HCT116 (cell line): Measurements from ENCODE around the gene PPP6R3. TPM values are rescaled to one million over a fixed set of nuclear protein-coding genes. Genes with fewer than 3 reads are reported as not detected.

ENCODE experiments used
- ATAC-seq: fragments of 200-7000 bp; cut with Tn5 transposase; 2 replicates; pipeline ENCODE4 v1.9.1; 2020; ENCODE audit warnings: mild to moderate bottlenecking, moderate library complexity
- BruUV-seq: library from RNA; stranded (reverse); fragments of 400-500 nt; replicated peaks from 2 replicates; lab custom pipeline; 2021; lab: Mats Ljungman, UMichigan
- CTCF ChIA-PET: fragments of 300-600 bp; sonication (Branson Sonifier 250); formaldehyde crosslinking; loops from one replicate; lab custom pipeline; 2021; ENCODE audit warnings: antibody characterized with exemption; lab: Charles Lee
- POLR2A ChIA-PET: fragments of 300-600, 350-600 bp; sonication (Branson Sonifier 250); formaldehyde crosslinking; loops from one replicate; lab custom pipeline; 2021; ENCODE audit warnings: antibody characterized with exemption; lab: Charles Lee
- RAD21 ChIA-PET, 2 experiments: fragments of 300-600 bp; sonication (Branson Sonifier 250); formaldehyde crosslinking; loops; one replicate each; lab custom pipeline; 2023; ENCODE audit warnings: low total read pairs in 2 of 2; ENCODE audit not compliant: uncharacterized antibody in 2 of 2, unreplicated experiment in 2 of 2, low non-redundant PET in 1 of 2; lab: Charles Lee
- DNase-seq: peaks from one replicate; pipeline ENCODE4 v3.0.0-alpha.2; 2010; ENCODE audit warnings: low read depth, low spot score
- H2AFZ ChIP-seq: fragments of 200-600 bp; shearing (Covaris generic), sonication (generic); 2 replicates; pipeline ENCODE4 v1.6.1; 2017; ENCODE audit warnings: low read depth, mixed run types, mixed read lengths, antibody characterized with exemption, low read length; ENCODE audit not compliant: poor library complexity, severe bottlenecking
- H3K27ac ChIP-seq: 2 replicates; pipeline ENCODE4 v1.5.1; 2012; ENCODE audit warnings: low read depth, low read length
- H3K27me3 ChIP-seq: fragments of 200-600 bp; sonication (generic); 2 replicates; pipeline ENCODE4 v1.6.1; 2016; ENCODE audit warnings: mixed run types, low read length, mixed read lengths; ENCODE audit not compliant: insufficient read depth
- H3K36me3 ChIP-seq, 2 experiments: fragments of 200-500 bp in 1 of 2; fragments of 200-600 bp in 1 of 2; sonication (Bioruptor generic) in 1 of 2; sonication (generic) in 1 of 2; 2 replicates each; pipeline versions ENCODE4 v1.5.1 to v1.6.1; 2014 to 2016; ENCODE audit warnings: low read length in 2 of 2, inconsistent platforms in 1 of 2, mixed read lengths in 1 of 2, mixed run types in 1 of 2; ENCODE audit not compliant: insufficient read depth in 2 of 2, control insufficient read depth in 1 of 2
- H3K4me1 ChIP-seq, 2 experiments: fragments of 200-600 bp in 1 of 2; sonication (generic) in 1 of 2; 2 replicates each; pipeline versions ENCODE4 v1.5.1 to v1.6.1; 2012 to 2017; ENCODE audit warnings: low read length in 2 of 2, inconsistent platforms in 1 of 2, mild to moderate bottlenecking in 1 of 2, mixed read lengths in 1 of 2, mixed run types in 1 of 2, moderate library complexity in 1 of 2; ENCODE audit not compliant: insufficient read depth in 2 of 2, control insufficient read depth in 1 of 2
- H3K4me2 ChIP-seq: fragments of 200-600 bp; sonication (generic); 2 replicates; pipeline ENCODE4 v1.6.1; 2017; ENCODE audit warnings: mixed run types, low read length, mixed read lengths
- H3K4me3 ChIP-seq, 2 experiments: fragments of 200-600 bp in 1 of 2; sonication (generic) in 1 of 2; replicated peaks in 1 of 2; 2 replicates each; pipeline ENCODE4 v1.5.1; 2011 to 2016; ENCODE audit warnings: low read length in 2 of 2, control low read depth in 1 of 2, low read depth in 1 of 2, mild to moderate bottlenecking in 1 of 2, mixed read lengths in 1 of 2, mixed run types in 1 of 2
- H3K79me2 ChIP-seq: fragments of 200-600 bp; sonication (generic); 2 replicates; pipeline ENCODE4 v1.6.1; 2017; ENCODE audit warnings: mild to moderate bottlenecking, mixed run types, low read length, moderate library complexity, mixed read lengths; ENCODE audit not compliant: insufficient read depth
- H3K9ac ChIP-seq: fragments of 200-600 bp; sonication (generic); 2 replicates; pipeline ENCODE4 v1.6.1; 2016; ENCODE audit warnings: low read length, mixed read lengths
- H3K9me2 ChIP-seq: fragments of 200-600 bp; sonication (generic), shearing (Covaris generic); 2 replicates; pipeline ENCODE4 v1.6.1; 2017; ENCODE audit warnings: mixed run types, mild to moderate bottlenecking, moderate library complexity; ENCODE audit not compliant: insufficient read depth
- H3K9me3 ChIP-seq, 2 experiments: fragments of 200-500 bp in 1 of 2; fragments of 200-600 bp in 1 of 2; sonication (Bioruptor generic) in 1 of 2; sonication (generic) in 1 of 2; 2 replicates each; pipeline ENCODE4 v1.6.1; 2014 to 2017; ENCODE audit warnings: low read length in 2 of 2, mixed read lengths in 2 of 2, inconsistent platforms in 1 of 2, low read depth in 1 of 2, mild to moderate bottlenecking in 1 of 2, mixed run types in 1 of 2, moderate library complexity in 1 of 2; ENCODE audit not compliant: control insufficient read depth in 1 of 2, insufficient read depth in 1 of 2
- H4K20me1 ChIP-seq: fragments of 200-600 bp; sonication (generic), shearing (Covaris generic); 2 replicates; pipeline ENCODE4 v1.6.1; 2017; ENCODE audit warnings: mixed run types, mild to moderate bottlenecking, moderate library complexity; ENCODE audit not compliant: insufficient read depth
- ATF3 ChIP-seq: IDR thresholded peaks from 2 replicates; pipeline ENCODE4 v1.6.1; 2012
- EZH2 ChIP-seq: fragments of 200-600 bp; sonication (generic); IDR thresholded peaks from 2 replicates; pipeline ENCODE4 v1.6.1; 2017; ENCODE audit warnings: antibody characterized with exemption, mixed run types
- EZH2phosphoT487 ChIP-seq: fragments of 200-600 bp; IDR thresholded peaks from 2 replicates; pipeline ENCODE4 v1.6.1; 2018; ENCODE audit warnings: antibody characterized with exemption, borderline replicate concordance
- MAX ChIP-seq: IDR thresholded peaks from 2 replicates; pipeline ENCODE4 v1.6.1; 2012
- POLR2A ChIP-seq: IDR thresholded peaks from 2 replicates; pipeline ENCODE4 v1.7.0; 2011; ENCODE audit warnings: borderline replicate concordance; ENCODE audit not compliant: insufficient read depth, insufficient read length; ENCODE audit errors: extremely low read depth
- RAD21 ChIP-seq: IDR thresholded peaks from 2 replicates; pipeline ENCODE4 v1.6.1; 2012; ENCODE audit warnings: low read depth, mild to moderate bottlenecking
- SIN3A ChIP-seq: IDR thresholded peaks from 2 replicates; pipeline ENCODE4 v1.6.1; 2012; ENCODE audit warnings: low read depth
- ZBTB33 ChIP-seq: IDR thresholded peaks from 2 replicates; pipeline ENCODE4 v1.6.1; 2011; ENCODE audit warnings: mild to moderate bottlenecking, low read length, moderate library complexity; ENCODE audit not compliant: insufficient replicate concordance; ENCODE audit errors: extremely low read depth
- ZFX ChIP-seq: fragments of 450-650 bp; IDR thresholded peaks from 2 replicates; pipeline ENCODE4 v1.6.1; 2017
- ZNF274 ChIP-seq: fragments of 200-500 bp; sonication (Bioruptor generic); IDR thresholded peaks from 2 replicates; pipeline ENCODE4 v1.6.1; 2014; ENCODE audit warnings: mild to moderate bottlenecking, low read depth, low read length, inconsistent platforms
- intact Hi-C: fragments of 100-400 bp; cut with micrococcal nuclease; formaldehyde crosslinking; loops from 2 replicates; pipeline ENCODE4 v1.10.0; 2022
- total RNA-seq: library from RNA; stranded (reverse); gene quantifications from one replicate; pipeline ENCODE4 v1.2.1, GENCODE V29; 2021; ENCODE audit not compliant: unreplicated experiment
- TF ChIP-seq, protein P1 (sequence below): IDR thresholded peaks from 2 replicates; pipeline ENCODE4 v1.6.1; 2012; ENCODE audit warnings: low read depth

PPP6R3 gene
- total RNA-seq, 1 experiment from 2014 or later = 113 TPM

DNA sequence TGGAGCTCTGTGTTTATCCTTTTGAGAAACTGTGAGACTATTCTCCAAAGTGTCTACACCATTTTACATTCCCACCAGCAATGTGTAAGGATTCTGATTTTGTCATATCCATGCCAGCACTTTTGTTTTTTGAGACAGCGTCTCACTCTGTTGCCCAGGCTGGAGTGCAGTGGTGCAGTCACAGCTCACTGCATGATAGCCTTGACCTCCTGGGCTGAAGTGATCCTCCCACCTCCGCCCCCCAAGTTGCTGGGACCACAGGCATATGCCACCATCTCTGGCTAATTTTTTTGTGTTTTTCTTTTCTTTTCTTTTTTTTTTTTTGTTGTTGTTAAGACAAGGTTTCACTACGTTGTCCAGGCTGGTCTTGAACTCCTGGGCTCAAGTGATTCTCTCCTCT lies 35.3 kb downstream of the PPP6R3 start:
- ChIA-PET RAD21 (no interaction called here), CTCF (no interaction called here), POLR2A (no interaction called here)
- no peak for DNase-seq
- Histone ChIP-seq H3K4me1 (peaks cover 0 to 6% of the 10 kb centered on the region in 2 experiments; a peak in 2 of 4 replicates), H3K9me3 (no peaks in the 10 kb centered on the region), H3K4me3 (no peak overlapping the region), H3K4me2 (no peak overlapping the region), H4K20me1 (peaks cover 48% of the 10 kb centered on the region), H3K9me2 (no peaks in the 10 kb centered on the region), H3K9ac (no peak overlapping the region), H2AFZ (no peak overlapping the region), H3K27ac (no peak overlapping the region), H3K27me3 (no peaks in the 10 kb centered on the region), H3K79me2 (peaks cover 99% of the 10 kb centered on the region), H3K36me3 (no peaks in the 10 kb centered on the region)
- no peak for ATAC-seq
- intact Hi-C loops = no loop called here
- no peak for TF ChIP-seq ZFX
- no peak for TF ChIP-seq ZBTB33
- no peak for TF ChIP-seq EZH2
- no peak for TF ChIP-seq SIN3A
- TF ChIP-seq MAX = no peak
- TF ChIP-seq ATF3 = no peak
- TF ChIP-seq EZH2phosphoT487 = no peak
- no peak for TF ChIP-seq POLR2A
- BruUV-seq = no TSS peak

GRCh38 chr11:68497761-68498160 lies 37.2 kb downstream of the PPP6R3 start:
- H4K20me1 ChIP-seq = peaks cover 52% of the 10 kb centered on the region

More at GRCh38 chr11:68497761-68498160, 37.2 kb downstream of the PPP6R3 start:
- CTCF ChIA-PET = no interaction called here
- Histone ChIP-seq H3K27me3 (no peaks in the 10 kb centered on the region), H3K4me1 (peaks cover 0 to 6% of the 10 kb centered on the region in 2 experiments; a peak in 2 of 4 replicates), H3K27ac (no peak overlapping the region), H3K9me2 (no peaks in the 10 kb centered on the region), H3K9me3 (no peaks in the 10 kb centered on the region), H2AFZ (no peak overlapping the region)
- no TSS peak for BruUV-seq
- intact Hi-C loops = no loop called here
- RAD21 ChIA-PET = no interaction called here
- no peak for DNase-seq
- TF ChIP-seq, protein P1, sequence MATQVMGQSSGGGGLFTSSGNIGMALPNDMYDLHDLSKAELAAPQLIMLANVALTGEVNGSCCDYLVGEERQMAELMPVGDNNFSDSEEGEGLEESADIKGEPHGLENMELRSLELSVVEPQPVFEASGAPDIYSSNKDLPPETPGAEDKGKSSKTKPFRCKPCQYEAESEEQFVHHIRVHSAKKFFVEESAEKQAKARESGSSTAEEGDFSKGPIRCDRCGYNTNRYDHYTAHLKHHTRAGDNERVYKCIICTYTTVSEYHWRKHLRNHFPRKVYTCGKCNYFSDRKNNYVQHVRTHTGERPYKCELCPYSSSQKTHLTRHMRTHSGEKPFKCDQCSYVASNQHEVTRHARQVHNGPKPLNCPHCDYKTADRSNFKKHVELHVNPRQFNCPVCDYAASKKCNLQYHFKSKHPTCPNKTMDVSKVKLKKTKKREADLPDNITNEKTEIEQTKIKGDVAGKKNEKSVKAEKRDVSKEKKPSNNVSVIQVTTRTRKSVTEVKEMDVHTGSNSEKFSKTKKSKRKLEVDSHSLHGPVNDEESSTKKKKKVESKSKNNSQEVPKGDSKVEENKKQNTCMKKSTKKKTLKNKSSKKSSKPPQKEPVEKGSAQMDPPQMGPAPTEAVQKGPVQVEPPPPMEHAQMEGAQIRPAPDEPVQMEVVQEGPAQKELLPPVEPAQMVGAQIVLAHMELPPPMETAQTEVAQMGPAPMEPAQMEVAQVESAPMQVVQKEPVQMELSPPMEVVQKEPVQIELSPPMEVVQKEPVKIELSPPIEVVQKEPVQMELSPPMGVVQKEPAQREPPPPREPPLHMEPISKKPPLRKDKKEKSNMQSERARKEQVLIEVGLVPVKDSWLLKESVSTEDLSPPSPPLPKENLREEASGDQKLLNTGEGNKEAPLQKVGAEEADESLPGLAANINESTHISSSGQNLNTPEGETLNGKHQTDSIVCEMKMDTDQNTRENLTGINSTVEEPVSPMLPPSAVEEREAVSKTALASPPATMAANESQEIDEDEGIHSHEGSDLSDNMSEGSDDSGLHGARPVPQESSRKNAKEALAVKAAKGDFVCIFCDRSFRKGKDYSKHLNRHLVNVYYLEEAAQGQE = no peak
- no peak for TF ChIP-seq MAX
- no peak for TF ChIP-seq POLR2A
- no peak for TF ChIP-seq RAD21
- no peak for TF ChIP-seq ZNF274
- TF ChIP-seq, all 23 proteins: peak for 0
- H3K4me3 ChIP-seq = no peak overlapping the region
- peaks cover 99% of the 10 kb centered on the region for H3K79me2 ChIP-seq
- no peak for ATAC-seq
- no peak overlapping the region for H3K9ac ChIP-seq
- POLR2A ChIA-PET = no interaction called here
- no peaks in the 10 kb centered on the region for H3K36me3 ChIP-seq
- no peak overlapping the region for H3K4me2 ChIP-seq
